Esophagus muscularis mucosa (tissue), 4 donors: Measurements from ENCODE around the gene PRRC2B. TPM values are rescaled to one million over a fixed set of nuclear protein-coding genes. Genes with fewer than 3 reads are reported as not detected.

Experiments used
- DNase-seq: peaks from one replicate; pipeline ENCODE4 v3.0.0-alpha.2; 2017; ENCODE audit errors: extremely low spot score
- H3K27ac ChIP-seq, 4 donors: fragments of 200-600 bp; sonication (generic); replicated peaks in 1 of 4; 1 replicate in 3 of 4; 2 replicates in 1 of 4; pipeline ENCODE4 v1.5.1; 2016 to 2019; ENCODE audit warnings: mild to moderate bottlenecking in 1 of 4
- H3K27me3 ChIP-seq, 4 donors: fragments of 200-600 bp; sonication (generic); one replicate each; pipeline versions ENCODE4 v1.5.1 to v1.6.0; 2016 to 2019
- H3K36me3 ChIP-seq, 4 donors: fragments of 200-600 bp; sonication (generic); one replicate each; pipeline ENCODE4 v1.5.1; 2016 to 2019
- H3K4me1 ChIP-seq, 4 donors: fragments of 200-600 bp; sonication (generic); one replicate each; pipeline ENCODE4 v1.5.1; 2016 to 2019
- H3K4me3 ChIP-seq, 4 donors: fragments of 200-600 bp; sonication (generic); 1 replicate in 2 of 4; 2 replicates in 2 of 4; pipeline ENCODE4 v1.5.1; 2016 to 2019; ENCODE audit warnings: mild to moderate bottlenecking in 4 of 4, moderate library complexity in 1 of 4
- H3K9me3 ChIP-seq, 4 donors: fragments of 200-600 bp; sonication (generic); 1 replicate in 3 of 4; 2 replicates in 1 of 4; pipeline ENCODE4 v1.5.1; 2016 to 2019
- EP300 ChIP-seq: sonication (generic); formaldehyde crosslinking; IDR thresholded peaks from one replicate; pipeline ENCODE4 v1.6.1; 2017; ENCODE audit warnings: antibody characterized with exemption
- POLR2A ChIP-seq: fragments of 450-650 bp; IDR thresholded peaks from one replicate; pipeline ENCODE4 v1.6.1; 2017; ENCODE audit warnings: antibody characterized with exemption, moderate library complexity, mild to moderate bottlenecking, low read depth
- POLR2AphosphoS5 ChIP-seq, 2 donors: sonication (generic); formaldehyde crosslinking; IDR thresholded peaks; one replicate each; pipeline ENCODE4 v1.6.1; 2017; ENCODE audit warnings: antibody characterized with exemption in 2 of 2
- WGBS: methylation state at CpG from one replicate; pipeline ENCODE4 v1.1.5; 2018; 5-methylcytosine and 5-hydroxymethylcytosine counted together
- intact Hi-C: fragments of 100-400 bp; cut with DNase I; formaldehyde crosslinking; loops from one replicate; pipeline ENCODE4 v1.15.1; 2023
- total RNA-seq, 4 donors: library from RNA; depleted of rRNA; stranded (reverse); fragments of >200 nt; gene quantifications; one replicate each; pipeline versions ENCODE4 v1.1.0 to v1.2.1, GENCODE V29; 2016
- TF ChIP-seq, protein P1 (sequence below), 3 experiments: fragments of 200-600 bp in 2 of 3; fragments of 450-650 bp in 1 of 3; sonication (generic) in 2 of 3; IDR thresholded peaks; one replicate each; pipeline ENCODE4 v1.5.1; 2017 to 2019; ENCODE audit warnings: antibody characterized with exemption in 3 of 3, mild to moderate bottlenecking in 2 of 3, moderate library complexity in 1 of 3

PRRC2B gene
- total RNA-seq, 4 donors from 2014 or later = 109 to 226 (median 148) TPM

DNA sequence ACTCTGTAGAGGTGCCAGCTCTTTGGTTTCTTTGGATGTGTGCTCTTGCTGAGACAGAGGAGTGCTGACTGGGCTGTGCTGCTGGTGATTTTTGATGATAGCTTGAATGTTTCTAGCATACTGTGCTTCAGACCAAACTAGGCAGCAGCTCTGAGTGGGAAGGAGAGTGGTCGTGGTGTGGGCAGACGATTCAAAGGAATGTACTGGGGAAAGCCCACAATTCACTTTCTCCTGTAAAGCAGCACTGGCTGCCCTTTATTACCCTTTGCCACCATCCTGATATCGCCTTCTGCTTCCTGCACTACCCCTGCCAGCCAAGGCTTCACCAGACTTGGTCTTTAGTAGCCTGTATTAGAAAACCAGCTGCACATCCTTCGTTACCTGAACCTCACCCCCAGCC, 45.3 kb downstream of the PRRC2B start:
- Histone ChIP-seq H3K36me3 (peaks cover 53 to 94% (median 88%) of the 10 kb centered on the region in 4 donors), H3K4me1 (peaks cover 2 to 16% (median 7%) of the 10 kb centered on the region in 4 donors), H3K27me3 (no peaks in the 10 kb centered on the region), H3K27ac (no peak overlapping the region), H3K9me3 (no peaks in the 10 kb centered on the region), H3K4me3 (no peak overlapping the region)
- no peak for DNase-seq
- TF ChIP-seq, protein P1, sequence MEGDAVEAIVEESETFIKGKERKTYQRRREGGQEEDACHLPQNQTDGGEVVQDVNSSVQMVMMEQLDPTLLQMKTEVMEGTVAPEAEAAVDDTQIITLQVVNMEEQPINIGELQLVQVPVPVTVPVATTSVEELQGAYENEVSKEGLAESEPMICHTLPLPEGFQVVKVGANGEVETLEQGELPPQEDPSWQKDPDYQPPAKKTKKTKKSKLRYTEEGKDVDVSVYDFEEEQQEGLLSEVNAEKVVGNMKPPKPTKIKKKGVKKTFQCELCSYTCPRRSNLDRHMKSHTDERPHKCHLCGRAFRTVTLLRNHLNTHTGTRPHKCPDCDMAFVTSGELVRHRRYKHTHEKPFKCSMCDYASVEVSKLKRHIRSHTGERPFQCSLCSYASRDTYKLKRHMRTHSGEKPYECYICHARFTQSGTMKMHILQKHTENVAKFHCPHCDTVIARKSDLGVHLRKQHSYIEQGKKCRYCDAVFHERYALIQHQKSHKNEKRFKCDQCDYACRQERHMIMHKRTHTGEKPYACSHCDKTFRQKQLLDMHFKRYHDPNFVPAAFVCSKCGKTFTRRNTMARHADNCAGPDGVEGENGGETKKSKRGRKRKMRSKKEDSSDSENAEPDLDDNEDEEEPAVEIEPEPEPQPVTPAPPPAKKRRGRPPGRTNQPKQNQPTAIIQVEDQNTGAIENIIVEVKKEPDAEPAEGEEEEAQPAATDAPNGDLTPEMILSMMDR (IDR thresholded peaks at IDR 0.05) = no peak
- TF ChIP-seq EP300 (no peak), POLR2AphosphoS5 (IDR thresholded peaks at IDR 0.05) (no peak), POLR2A (no peak)
- 78% methylated on average over 4 of the region's 4 CpGs for WGBS
- intact Hi-C loops = no loop called here

DNA sequence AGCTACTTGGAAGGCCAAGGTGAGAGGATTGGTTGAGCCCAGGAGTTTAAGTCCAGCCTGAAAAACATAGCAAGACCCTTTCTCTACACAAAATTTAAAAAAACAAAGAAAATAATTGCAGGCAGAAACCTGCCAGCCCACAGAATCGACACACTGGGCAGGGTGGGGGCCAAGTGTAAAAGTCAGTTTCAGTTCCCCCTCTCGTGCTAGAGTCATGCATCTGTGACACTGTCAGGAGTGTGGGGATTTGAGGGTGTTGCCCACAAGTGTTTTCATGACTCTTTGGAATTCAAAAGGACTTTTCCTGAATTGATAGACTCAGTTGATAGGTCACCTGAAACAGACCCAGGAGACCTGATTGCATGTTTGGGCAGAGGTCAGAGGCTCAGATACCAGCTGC, 47.6 kb downstream of the PRRC2B start:
- 55% methylated on average over 2 of the region's 2 CpGs for WGBS
- Histone ChIP-seq H3K4me3 (no peak overlapping the region), H3K27me3 (no peaks in the 10 kb centered on the region), H3K9me3 (no peaks in the 10 kb centered on the region), H3K4me1 (peaks cover 0 to 9% (median 2%) of the 10 kb centered on the region in 4 donors), H3K36me3 (peaks cover 66 to 100% (median 92%) of the 10 kb centered on the region in 4 donors), H3K27ac (no peak overlapping the region)
- TF ChIP-seq, protein P1 (IDR thresholded peaks at IDR 0.05) = no peak
- no peak for TF ChIP-seq EP300
- TF ChIP-seq POLR2A = no peak
- no peak for TF ChIP-seq POLR2AphosphoS5 (IDR thresholded peaks at IDR 0.05)
- no peak for DNase-seq
- intact Hi-C loops = no loop called here

DNA sequence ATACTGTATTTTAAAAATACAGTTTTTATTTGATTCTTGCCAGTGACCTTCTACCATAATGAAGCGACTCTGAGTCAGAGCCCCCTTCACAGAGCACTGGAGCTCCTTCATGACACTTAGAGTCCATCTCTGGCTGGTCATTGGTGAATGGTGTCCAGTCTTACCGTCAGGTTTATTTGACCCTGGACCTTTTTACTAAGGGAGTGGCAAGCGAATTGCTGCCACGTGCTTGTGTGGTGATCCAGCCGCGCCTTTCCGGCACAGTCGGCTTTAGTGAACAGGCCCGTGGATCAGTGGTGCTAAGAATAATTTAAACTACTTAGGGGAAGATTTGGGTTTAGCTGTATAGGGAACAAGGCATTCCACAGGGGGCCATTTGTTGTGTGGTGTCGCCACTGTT, 48.5 kb downstream of the PRRC2B start:
- intact Hi-C loops = no loop called here
- WGBS = 88% methylated on average over 4 of the region's 10 CpGs
- DNase-seq = no peak
- Histone ChIP-seq H3K9me3 (no peaks in the 10 kb centered on the region), H3K27ac (no peak overlapping the region), H3K4me1 (peaks cover 0 to 2% (median under 1%) of the 10 kb centered on the region in 4 donors), H3K36me3 (peaks cover 75 to 100% (median 92%) of the 10 kb centered on the region in 4 donors), H3K4me3 (no peak overlapping the region), H3K27me3 (no peaks in the 10 kb centered on the region)
- TF ChIP-seq EP300 (no peak), POLR2AphosphoS5 (IDR thresholded peaks at IDR 0.05) (no peak), POLR2A (no peak)
- TF ChIP-seq, protein P1 (IDR thresholded peaks at IDR 0.05) = no peak

DNA sequence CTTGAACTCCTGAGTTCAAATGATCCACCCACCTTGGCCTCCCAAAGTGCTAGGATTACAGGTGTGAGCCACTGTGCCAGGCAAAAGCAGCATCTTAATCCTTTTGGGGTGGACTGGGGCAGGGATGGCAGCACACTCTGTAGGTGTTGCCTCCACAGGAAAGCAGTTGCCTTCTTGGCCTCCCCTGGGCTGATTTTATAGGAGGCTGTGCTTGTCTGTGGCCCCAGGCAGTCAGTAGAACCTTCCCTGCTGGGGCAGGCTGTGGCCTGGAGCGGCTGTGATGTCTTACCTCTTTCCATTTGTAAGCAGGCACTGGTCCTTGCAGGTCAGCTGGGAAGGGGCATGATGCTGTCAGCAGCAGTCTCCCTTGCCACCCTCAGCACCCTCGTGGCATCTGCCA, 49.8 kb downstream of the PRRC2B start:
- no peaks in the 10 kb centered on the region for H3K27me3 ChIP-seq
- WGBS = no CpG with 5 or more reads among the region's 2 CpGs
- H3K36me3 ChIP-seq = peaks cover 71 to 100% (median 92%) of the 10 kb centered on the region in 4 donors
- DNase-seq = no peak
- intact Hi-C loops = no loop called here
- no peak overlapping the region for H3K4me3 ChIP-seq
- no peaks in the 10 kb centered on the region for H3K9me3 ChIP-seq
- no peak overlapping the region for H3K27ac ChIP-seq
- TF ChIP-seq EP300 (no peak), POLR2AphosphoS5 (IDR thresholded peaks at IDR 0.05) (no peak), POLR2A (no peak)
- TF ChIP-seq, protein P1 (IDR thresholded peaks at IDR 0.05) = no peak
- peaks cover 0 to 3% (median 0%) of the 10 kb centered on the region in 4 donors for H3K4me1 ChIP-seq

DNA sequence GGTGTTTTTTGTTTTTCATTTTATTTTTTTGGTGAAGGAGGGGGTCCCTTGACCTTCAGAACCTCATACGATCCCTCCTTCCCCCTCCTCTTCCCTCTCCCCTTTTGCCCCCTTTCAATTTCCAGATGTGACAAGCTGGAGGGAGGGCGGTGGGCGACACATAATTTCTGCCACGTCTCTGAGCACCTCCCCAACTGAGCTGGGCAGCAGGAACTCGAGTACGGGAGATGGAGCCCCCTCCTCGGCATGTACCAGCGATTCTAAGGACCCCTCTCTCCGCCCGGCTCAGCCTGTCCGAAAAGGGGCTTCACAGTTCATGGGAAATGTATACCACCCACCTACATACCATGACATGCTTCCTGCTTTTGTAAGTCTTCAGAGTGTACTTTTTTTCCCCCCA, 52.4 kb downstream of the PRRC2B start:
- H3K4me1 ChIP-seq = peaks cover 0 to 5% (median 0%) of the 10 kb centered on the region in 4 donors
- TF ChIP-seq POLR2AphosphoS5 (IDR thresholded peaks at IDR 0.05) (no peak), POLR2A (no peak), EP300 (no peak)
- TF ChIP-seq, protein P1 (IDR thresholded peaks at IDR 0.05) = no peak
- H3K27ac ChIP-seq = no peak overlapping the region
- H3K4me3 ChIP-seq = no peak overlapping the region
- intact Hi-C loops = no loop called here
- no peaks in the 10 kb centered on the region for H3K27me3 ChIP-seq
- no peak for DNase-seq
- H3K9me3 ChIP-seq = no peaks in the 10 kb centered on the region
- H3K36me3 ChIP-seq = peaks cover 58 to 97% (median 91%) of the 10 kb centered on the region in 4 donors
- WGBS = 85% methylated on average over 11 of the region's 11 CpGs
